Upper lobe of right lung (tissue), 1 donor: ENCODE results near the gene UHRF2. TPM values are rescaled to one million over a fixed set of nuclear protein-coding genes. Genes with fewer than 3 reads are reported as not detected.
"Not testable (repeated sequence)": the region's sequence is repeated elsewhere in the genome, so short reads cannot be mapped to it uniquely, and the experiment has no call there.

ENCODE experiments used
- ATAC-seq: fragments of 200-7000 bp; cut with Tn5 transposase; one replicate; pipeline ENCODE4 v1.9.1; 2020; ENCODE audit warnings: mild to moderate bottlenecking, moderate library complexity
- DNase-seq: peaks from one replicate; pipeline ENCODE4 v3.0.0-alpha.2; 2020
- H3K27ac ChIP-seq: fragments of 200-600 bp; one replicate; pipeline ENCODE4 v1.8.0; 2022
- H3K27me3 ChIP-seq: fragments of 200-600 bp; one replicate; pipeline ENCODE4 v1.8.0; 2022; ENCODE audit warnings: mild to moderate bottlenecking
- H3K36me3 ChIP-seq: fragments of 200-600 bp; one replicate; pipeline ENCODE4 v1.8.0; 2022
- H3K4me1 ChIP-seq: fragments of 200-600 bp; one replicate; pipeline ENCODE4 v1.8.0; 2022
- H3K4me3 ChIP-seq: fragments of 200-600 bp; one replicate; pipeline ENCODE4 v1.8.0; 2022; ENCODE audit warnings: mild to moderate bottlenecking
- H3K9me3 ChIP-seq: fragments of 200-600 bp; one replicate; pipeline ENCODE4 v1.8.0; 2022
- intact Hi-C: fragments of 100-400 bp; cut with DNase I; formaldehyde crosslinking; loops from one replicate; pipeline ENCODE4 v1.11.0; 2022
- total RNA-seq: library from RNA; stranded (reverse); fragmentation: NEBNext Ultra II Directional; extraction: Animal tissue kit (Norgen Biotek cat#: 25700); gene quantifications from one replicate; pipeline ENCODE4 v1.2.1, GENCODE V29; 2021
- TF ChIP-seq, protein P1 (sequence below): fragments of 200-600 bp; IDR thresholded peaks from one replicate; pipeline ENCODE4 v1.8.0; 2022; ENCODE audit warnings: antibody characterized with exemption
- donor health status: DM: no; HTN: yes; CAD: no; lungs with severe emphysema.

Gene UHRF2
- total RNA-seq, 1 donor from 2014 or later: 42.4 TPM

DNA sequence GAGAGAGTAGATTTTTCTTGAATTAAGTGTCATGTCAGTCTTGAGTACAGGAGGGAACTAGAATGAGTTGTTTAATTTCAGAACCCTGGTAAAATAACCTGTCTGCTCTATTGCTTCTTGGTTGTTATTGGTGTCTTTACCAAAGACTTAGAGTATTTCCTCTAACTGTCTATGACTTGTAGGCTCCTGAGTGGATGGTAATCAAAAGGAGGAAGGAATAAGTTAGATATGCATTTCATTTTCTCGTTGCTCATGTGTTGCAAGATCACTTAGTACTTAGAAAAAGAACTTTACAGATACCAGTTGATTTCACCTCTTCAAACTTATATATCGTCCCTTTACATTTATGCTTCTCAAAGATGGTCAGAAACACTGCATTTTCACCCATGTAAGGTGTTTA, 31.1 kb downstream of the UHRF2 start:
- H3K27ac ChIP-seq: no peak overlapping the region
- H3K36me3 ChIP-seq: no peaks in the 10 kb centered on the region
- H3K27me3 ChIP-seq: no peaks in the 10 kb centered on the region
- no peak for DNase-seq
- peaks cover 32% of the 10 kb centered on the region for H3K4me1 ChIP-seq
- TF ChIP-seq, protein P1, sequence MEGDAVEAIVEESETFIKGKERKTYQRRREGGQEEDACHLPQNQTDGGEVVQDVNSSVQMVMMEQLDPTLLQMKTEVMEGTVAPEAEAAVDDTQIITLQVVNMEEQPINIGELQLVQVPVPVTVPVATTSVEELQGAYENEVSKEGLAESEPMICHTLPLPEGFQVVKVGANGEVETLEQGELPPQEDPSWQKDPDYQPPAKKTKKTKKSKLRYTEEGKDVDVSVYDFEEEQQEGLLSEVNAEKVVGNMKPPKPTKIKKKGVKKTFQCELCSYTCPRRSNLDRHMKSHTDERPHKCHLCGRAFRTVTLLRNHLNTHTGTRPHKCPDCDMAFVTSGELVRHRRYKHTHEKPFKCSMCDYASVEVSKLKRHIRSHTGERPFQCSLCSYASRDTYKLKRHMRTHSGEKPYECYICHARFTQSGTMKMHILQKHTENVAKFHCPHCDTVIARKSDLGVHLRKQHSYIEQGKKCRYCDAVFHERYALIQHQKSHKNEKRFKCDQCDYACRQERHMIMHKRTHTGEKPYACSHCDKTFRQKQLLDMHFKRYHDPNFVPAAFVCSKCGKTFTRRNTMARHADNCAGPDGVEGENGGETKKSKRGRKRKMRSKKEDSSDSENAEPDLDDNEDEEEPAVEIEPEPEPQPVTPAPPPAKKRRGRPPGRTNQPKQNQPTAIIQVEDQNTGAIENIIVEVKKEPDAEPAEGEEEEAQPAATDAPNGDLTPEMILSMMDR: no peak
- H3K9me3 ChIP-seq: no peaks in the 10 kb centered on the region
- ATAC-seq: peak; percentile 47
- intact Hi-C loops: no loop called here
- H3K4me3 ChIP-seq: no peak overlapping the region

DNA sequence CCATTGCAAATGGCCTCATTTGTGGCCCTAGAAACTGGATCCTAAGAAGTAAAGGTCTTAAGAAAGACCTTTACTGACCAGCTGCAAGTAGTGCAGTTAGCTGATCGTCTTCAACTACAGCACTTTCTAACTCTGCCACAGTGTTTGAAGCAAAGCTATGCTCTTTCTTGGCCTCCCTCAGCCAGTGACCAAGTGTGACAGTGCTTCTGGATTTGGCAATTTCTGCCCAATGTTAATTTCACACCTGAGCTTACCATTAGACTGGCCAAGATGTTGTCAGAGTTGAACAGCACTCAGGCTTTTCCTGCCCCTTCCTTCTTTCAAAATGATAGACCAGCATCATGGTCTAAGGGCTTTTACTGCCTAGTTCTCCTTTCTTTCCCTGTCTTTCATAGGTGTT, 36.1 kb downstream of the UHRF2 start:
- intact Hi-C loops: no loop called here
- no peaks in the 10 kb centered on the region for H3K9me3 ChIP-seq
- no peak for ATAC-seq
- H3K4me1 ChIP-seq: peaks cover 30% of the 10 kb centered on the region
- H3K36me3 ChIP-seq: no peaks in the 10 kb centered on the region
- TF ChIP-seq, protein P1: no peak
- H3K27ac ChIP-seq: no peak overlapping the region
- no peak overlapping the region for H3K4me3 ChIP-seq
- H3K27me3 ChIP-seq: no peaks in the 10 kb centered on the region
- DNase-seq: no peak

DNA sequence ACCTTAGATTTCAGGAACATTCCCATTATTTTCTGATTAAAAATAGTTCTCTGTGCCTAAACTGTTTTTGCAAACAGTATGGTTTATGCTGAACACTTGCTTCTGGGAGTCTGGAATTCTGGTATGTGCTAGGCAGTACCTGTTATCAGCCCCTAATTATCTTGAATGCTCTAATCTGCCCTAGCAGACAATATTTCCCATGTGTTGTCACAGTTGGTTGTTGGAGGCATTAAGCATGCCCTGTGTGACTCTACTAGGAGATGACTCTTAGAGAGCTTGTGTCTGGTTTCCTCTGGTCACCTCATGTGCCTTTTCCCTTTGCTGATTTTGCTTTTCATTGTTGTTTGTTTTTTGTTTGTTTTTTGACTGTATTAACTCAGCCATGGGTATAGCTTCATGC, 36.6 kb downstream of the UHRF2 start:
- Histone ChIP-seq H3K9me3 (no peaks in the 10 kb centered on the region), H3K4me3 (no peak overlapping the region), H3K27me3 (no peaks in the 10 kb centered on the region), H3K36me3 (no peaks in the 10 kb centered on the region), H3K4me1 (peaks cover 24% of the 10 kb centered on the region), H3K27ac (no peak overlapping the region)
- ATAC-seq (no peak), DNase-seq (no peak)
- TF ChIP-seq, protein P1: no peak
- intact Hi-C loops: no loop called here

DNA sequence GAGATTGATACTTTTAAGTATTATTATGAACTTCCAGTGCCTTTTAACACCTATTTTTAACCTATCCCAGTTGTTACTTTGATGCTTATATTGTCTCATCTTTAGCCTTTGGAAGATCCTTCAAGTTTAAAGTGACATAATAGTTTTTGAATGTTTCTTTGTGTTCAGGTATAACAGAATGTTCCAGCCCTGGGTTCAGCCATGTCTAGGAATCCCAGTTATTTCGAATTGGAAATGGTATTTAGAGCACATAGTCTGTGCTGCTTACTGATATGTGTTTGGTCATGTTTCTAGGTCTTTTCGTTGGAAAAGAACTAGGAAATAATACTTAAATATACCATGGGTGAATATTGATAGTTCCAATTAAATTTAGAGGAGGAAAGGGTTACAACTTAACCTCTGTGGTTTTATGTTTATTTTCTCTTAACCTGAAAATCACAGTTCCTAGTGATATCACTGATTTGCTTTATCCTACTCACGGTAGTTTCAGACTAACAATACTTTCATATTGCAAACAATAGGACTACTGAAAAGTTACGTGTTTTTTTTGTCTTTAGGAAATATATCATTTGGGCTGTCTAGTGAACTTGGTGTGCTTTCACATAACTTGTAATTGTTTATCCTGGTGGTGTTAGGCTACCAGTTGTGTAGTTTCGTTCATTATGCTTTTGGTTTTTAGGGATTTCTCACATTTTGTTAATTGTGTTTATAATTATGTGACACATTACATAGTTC, 37.8 kb downstream of the UHRF2 start:
- H3K4me1 ChIP-seq: peaks cover 24% of the 10 kb centered on the region
- H3K9me3 ChIP-seq: no peaks in the 10 kb centered on the region
- no peaks in the 10 kb centered on the region for H3K36me3 ChIP-seq
- TF ChIP-seq, protein P1: no peak
- H3K27ac ChIP-seq: no peak overlapping the region
- no peak for DNase-seq
- H3K27me3 ChIP-seq: no peaks in the 10 kb centered on the region
- H3K4me3 ChIP-seq: no peak overlapping the region
- intact Hi-C loops: no loop called here
- ATAC-seq: no peak

DNA sequence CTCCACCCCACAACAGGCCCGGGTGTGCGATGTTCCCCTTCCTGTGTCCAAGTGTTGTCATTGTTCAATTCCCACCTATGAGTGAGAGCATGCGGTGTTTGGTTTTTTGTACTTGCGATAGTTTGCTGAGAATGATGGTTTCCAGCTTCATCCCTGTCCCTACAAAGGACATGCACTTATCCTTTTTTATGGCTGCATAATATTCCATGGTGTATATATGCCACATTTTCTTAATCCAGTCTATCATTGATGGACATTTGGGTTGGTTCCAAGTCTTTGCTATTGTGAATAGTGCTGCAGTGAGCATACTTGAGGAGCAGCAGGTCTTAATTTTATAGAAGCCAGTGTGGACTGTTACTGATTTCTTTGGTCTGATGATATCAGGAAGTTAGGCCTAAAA, 42.3 kb downstream of the UHRF2 start:
- H3K9me3 ChIP-seq, H3K27me3 ChIP-seq, DNase-seq, ATAC-seq, H3K4me3 ChIP-seq, H3K27ac ChIP-seq, H3K36me3 ChIP-seq, H3K4me1 ChIP-seq, intact Hi-C loops: not testable (repeated sequence)

DNA sequence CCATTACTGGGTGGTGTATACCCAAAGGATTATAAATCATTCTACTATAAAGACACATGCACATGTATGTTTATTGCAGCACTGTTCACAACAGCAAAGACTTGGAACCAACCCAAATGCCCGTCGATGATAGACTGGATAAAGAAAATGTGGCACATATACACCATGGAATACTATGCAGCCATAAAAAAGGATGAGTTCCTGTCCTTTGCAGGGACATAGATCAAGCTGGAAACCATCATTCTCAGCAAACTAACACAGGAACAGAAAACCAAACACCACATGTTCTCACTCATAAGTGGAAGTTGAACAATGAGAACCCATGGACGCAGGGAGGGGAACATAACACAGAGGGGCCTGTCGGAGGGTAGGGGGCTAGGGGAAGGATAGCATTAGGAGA, 45.7 kb downstream of the UHRF2 start:
- intact Hi-C loops, H3K4me3 ChIP-seq, DNase-seq, H3K36me3 ChIP-seq, H3K4me1 ChIP-seq, ATAC-seq, H3K27ac ChIP-seq, H3K27me3 ChIP-seq, H3K9me3 ChIP-seq: not testable (repeated sequence)

DNA sequence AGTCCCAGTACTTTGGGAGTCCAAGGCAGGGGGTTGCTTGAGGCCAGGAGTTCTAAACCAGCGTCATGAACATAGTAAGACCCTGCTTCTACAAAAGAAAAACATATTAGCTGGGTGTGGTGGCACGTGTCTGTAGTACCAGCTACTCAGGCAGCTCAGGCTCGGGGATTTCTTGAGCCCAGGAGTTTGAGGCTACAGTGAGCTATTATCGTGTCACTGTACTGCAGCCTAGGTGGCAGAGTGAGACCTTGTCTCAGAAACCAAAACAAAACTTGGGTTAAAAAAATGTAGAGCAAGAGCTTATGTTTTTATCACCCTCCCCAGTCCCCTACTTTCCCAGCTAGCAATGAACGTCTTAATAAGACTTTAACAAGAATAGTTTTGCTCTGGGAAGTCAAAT, 46.7 kb downstream of the UHRF2 start:
- Histone ChIP-seq H3K36me3 (no peaks in the 10 kb centered on the region), H3K4me3 (no peak overlapping the region), H3K27me3 (no peaks in the 10 kb centered on the region), H3K4me1 (no peaks in the 10 kb centered on the region), H3K27ac (no peak overlapping the region), H3K9me3 (no peaks in the 10 kb centered on the region)
- TF ChIP-seq, protein P1: no peak
- ATAC-seq (no peak), DNase-seq (peak; percentile 22)
- intact Hi-C loops: no loop called here
